ENCODE data around the gene CTSL.
"Not testable (repeated sequence)": the region's sequence is repeated elsewhere in the genome, so short reads cannot be mapped to it uniquely, and the experiment has no call there.

- TF ChIP-seq CTCF (IDR thresholded peaks at IDR 0.05); ZNF232 (CRISPR knock-in tag; IDR thresholded peaks at IDR 0.05); TCF7 (CRISPR knock-in tag; IDR thresholded peaks at IDR 0.05; ENCODE audit: low read depth); SP1 (CRISPR knock-in tag; conservative IDR thresholded peaks at IDR 0.05); ESRRA (CRISPR knock-in tag; IDR thresholded peaks at IDR 0.05; ENCODE audit: borderline replicate concordance); SMAD3 (CRISPR knock-in tag; IDR thresholded peaks at IDR 0.05; ENCODE audit: borderline replicate concordance); MAX (CRISPR knock-in tag; IDR thresholded peaks at IDR 0.05); NFATC4 (CRISPR knock-in tag; IDR thresholded peaks at IDR 0.05); STAT6 (CRISPR knock-in tag; conservative IDR thresholded peaks at IDR 0.05; ENCODE audit: low read depth); CDX4 (CRISPR knock-in tag; IDR thresholded peaks at IDR 0.05; ENCODE audit: borderline replicate concordance); ATF3 (CRISPR knock-in tag; conservative IDR thresholded peaks at IDR 0.05): not testable (repeated sequence)
Observed at GRCh38 chr9:87758330-87758729, 32.4 kb downstream of the CTSL start.

Measured in WTC11 (cell line).